AG04449 (cell line): ENCODE data around the gene MEN1.

Experiments used
- CTCF ChIA-PET: fragments of 350-600 bp; formaldehyde crosslinking; extraction: SDS; loops from one replicate; lab custom pipeline; 2021; ENCODE audit warnings: antibody characterized with exemption; lab: Yijun Ruan, JAX
- POLR2A ChIA-PET: fragments of 400-600, 350-600 bp; formaldehyde crosslinking; extraction: SDS; loops from one replicate; lab custom pipeline; 2020; ENCODE audit warnings: antibody characterized with exemption, inconsistent platforms; lab: Yijun Ruan, JAX
- DNase-seq: peaks from one replicate; pipeline ENCODE4 v3.0.0-alpha.2; 2010; ENCODE audit warnings: low read depth, low spot score
- H3K4me3 ChIP-seq: 2 replicates; pipeline ENCODE4 v1.5.1; 2011; ENCODE audit warnings: low read depth, mild to moderate bottlenecking, control low read depth, low read length
- TF ChIP-seq, protein P1 (sequence below): IDR thresholded peaks from one replicate; pipeline ENCODE4 v1.5.1; 2011; ENCODE audit warnings: mild to moderate bottlenecking, moderate library complexity, low read length, control low read depth, inconsistent platforms; ENCODE audit not compliant: insufficient read depth; ENCODE audit errors: missing control alignments

MEN1 gene

GRCh38 chr11:64759722-64760719 is 50.3 kb downstream of the MEN1 start, which contains the start of gene PYGM:
PYGM (minus strand) TSS chr11:64759974; CDS start chr11:64759898, 76 bp downstream.
- ChIA-PET CTCF (interaction anchor here (0.8 to 2.1 kb wide), 9 partner anchors 8 to 311 kb away, joined by 3 to 9 read pairs (median 4); partner anchors contain the start of gene RASGRP2), POLR2A (interaction anchor here (0.8 to 1.5 kb wide), 2 partner anchors 19 kb away, joined by 3 to 7 read pairs; partner anchors contain the start of gene SF1)
- TF ChIP-seq, protein P1, sequence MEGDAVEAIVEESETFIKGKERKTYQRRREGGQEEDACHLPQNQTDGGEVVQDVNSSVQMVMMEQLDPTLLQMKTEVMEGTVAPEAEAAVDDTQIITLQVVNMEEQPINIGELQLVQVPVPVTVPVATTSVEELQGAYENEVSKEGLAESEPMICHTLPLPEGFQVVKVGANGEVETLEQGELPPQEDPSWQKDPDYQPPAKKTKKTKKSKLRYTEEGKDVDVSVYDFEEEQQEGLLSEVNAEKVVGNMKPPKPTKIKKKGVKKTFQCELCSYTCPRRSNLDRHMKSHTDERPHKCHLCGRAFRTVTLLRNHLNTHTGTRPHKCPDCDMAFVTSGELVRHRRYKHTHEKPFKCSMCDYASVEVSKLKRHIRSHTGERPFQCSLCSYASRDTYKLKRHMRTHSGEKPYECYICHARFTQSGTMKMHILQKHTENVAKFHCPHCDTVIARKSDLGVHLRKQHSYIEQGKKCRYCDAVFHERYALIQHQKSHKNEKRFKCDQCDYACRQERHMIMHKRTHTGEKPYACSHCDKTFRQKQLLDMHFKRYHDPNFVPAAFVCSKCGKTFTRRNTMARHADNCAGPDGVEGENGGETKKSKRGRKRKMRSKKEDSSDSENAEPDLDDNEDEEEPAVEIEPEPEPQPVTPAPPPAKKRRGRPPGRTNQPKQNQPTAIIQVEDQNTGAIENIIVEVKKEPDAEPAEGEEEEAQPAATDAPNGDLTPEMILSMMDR: no peak
- no peak for DNase-seq
- H3K4me3 ChIP-seq: no peak within 1 kb of the TSS

DNA sequence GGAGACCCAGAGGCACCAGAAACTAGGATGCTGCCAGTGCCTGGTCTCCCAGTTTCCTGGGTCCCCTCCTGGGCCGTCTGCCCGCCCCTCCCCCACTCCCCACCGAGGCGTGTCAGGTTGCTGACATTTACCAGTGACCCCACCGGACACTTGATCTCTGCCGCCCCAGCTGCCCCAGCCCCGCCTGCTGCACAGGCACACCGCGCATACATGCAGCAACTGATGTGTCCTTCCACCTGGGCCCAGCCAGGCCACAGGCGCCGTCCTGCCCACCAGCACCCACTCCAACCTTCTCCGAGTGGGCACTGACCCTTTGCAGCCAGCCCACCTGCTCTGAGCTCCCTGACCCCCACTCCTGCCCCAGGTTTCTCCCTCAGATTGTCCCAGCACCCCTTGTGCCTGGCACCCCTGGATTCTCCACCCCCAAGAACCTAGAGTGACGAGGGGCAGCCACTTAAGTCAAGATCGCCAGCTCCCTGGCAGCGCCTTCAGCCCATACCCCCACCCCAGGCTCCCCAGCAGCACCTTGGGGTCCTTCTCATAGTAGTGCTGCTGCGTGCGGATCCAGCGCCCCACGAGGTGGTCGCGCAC is 51.1 kb downstream of the MEN1 start:
- TF ChIP-seq, protein P1: no peak
- no peak overlapping the region for H3K4me3 ChIP-seq
- ChIA-PET POLR2A (interaction anchor here (0.8 kb wide), 1 partner anchor 20 kb away, joined by 3 read pairs; no protein-coding TSS in a partner anchor), CTCF (interaction anchor here (0.8 to 1.8 kb wide), 5 partner anchors 9 to 108 kb away, joined by 3 to 7 read pairs (median 4); no protein-coding TSS in a partner anchor)
- DNase-seq: no peak

DNA sequence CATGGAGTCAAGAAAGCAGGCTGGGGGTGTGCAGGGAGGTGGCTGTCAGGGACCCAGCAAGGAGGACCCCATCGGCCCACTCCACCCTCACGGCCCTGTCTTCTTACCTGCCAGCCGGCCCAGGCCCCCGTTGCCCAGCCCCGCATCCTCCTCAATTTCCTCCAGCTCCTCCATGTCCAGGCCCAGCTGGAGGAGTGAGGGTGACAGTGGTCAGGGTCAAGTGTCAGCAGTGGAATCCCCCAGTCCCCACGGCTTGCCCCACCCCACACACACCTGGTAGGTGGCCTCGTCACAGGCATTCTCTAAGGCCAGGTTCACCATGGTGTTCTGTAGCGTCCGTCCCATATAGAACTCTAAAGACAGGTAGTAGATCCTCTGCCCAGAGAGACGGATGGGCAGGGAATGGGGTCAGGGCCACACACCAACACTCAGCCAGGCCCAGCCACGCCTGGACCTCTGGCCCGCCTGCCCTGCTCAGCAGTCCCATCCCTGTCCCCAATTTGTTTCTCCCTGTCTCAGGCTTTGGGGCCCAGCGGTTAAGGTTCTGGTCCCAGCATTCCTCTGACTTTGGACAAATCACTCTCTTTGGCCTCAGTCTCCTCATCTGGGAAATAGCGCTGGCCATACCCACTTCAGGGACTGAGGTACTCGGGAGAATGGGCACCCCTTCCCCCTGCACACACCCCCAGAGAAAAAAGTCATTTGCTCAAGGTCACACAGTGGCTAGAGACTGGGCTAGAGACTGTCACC is 51.8 kb downstream of the MEN1 start:
- DNase-seq: no peak
- H3K4me3 ChIP-seq: no peak overlapping the region
- ChIA-PET CTCF (interaction anchor here (1.4 kb wide), 1 partner anchor 12 kb away, joined by 3 read pairs; no protein-coding TSS in a partner anchor), POLR2A (no interaction called here)
- TF ChIP-seq, protein P1: no peak

DNA sequence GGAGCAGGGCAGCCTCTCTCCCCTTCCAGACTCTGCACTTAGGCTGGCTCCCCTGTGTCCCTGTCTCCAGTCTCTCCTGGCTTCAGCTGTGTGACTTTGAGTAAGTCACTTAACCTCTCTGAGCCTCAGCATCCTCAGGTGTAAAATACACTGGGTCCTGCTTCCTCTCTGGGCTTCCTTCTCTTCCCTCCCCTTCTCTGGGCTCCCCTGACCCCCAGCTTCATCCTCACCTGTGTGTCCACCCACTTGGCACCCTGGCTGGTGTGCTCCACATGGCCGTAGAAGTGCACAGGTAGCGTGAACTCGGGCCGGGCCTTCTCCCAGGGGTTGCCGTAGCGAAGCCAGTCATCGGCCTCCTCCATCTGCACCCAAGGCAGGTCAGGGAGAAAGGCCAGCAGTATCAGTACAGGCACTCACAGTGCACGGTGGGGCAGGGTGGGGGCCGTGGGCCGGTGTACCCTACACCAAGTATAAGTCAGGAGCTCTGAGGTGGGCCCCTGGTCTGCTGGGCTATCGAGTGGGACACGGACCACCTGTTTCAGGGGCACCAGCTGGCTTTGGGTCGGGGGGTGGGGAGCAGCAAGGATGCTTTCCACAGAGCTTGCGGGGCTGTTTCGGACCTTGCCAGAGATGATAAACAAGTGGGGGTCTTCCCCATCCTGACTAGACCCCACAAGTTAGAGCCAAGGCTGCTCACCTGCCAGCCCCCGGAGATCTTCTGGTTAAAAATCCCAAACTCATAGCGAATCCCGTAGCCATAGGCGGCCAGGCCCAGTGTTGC is 52.6 kb downstream of the MEN1 start:
- CTCF ChIA-PET: interaction anchor here (1.4 to 1.9 kb wide), 2 partner anchors 11 to 15 kb away, joined by 3 to 6 read pairs; partner anchors contain the start of gene RASGRP2
- no peak overlapping the region for H3K4me3 ChIP-seq
- POLR2A ChIA-PET: no interaction called here
- TF ChIP-seq, protein P1: no peak
- no peak for DNase-seq

GRCh38 chr11:64755681-64756361 is 54.5 kb downstream of the MEN1 start:
- H3K4me3 ChIP-seq: no peak overlapping the region
- TF ChIP-seq, protein P1: no peak
- ChIA-PET POLR2A (no interaction called here), CTCF (interaction anchor here (1.5 to 1.9 kb wide), 2 partner anchors 13 to 14 kb away, joined by 6 read pairs; partner anchors contain the start of gene RASGRP2)
- DNase-seq: no peak
